ENCODE measurements around the gene CDKN2AIP. TPM values are rescaled to one million over a fixed set of nuclear protein-coding genes. Genes with fewer than 3 reads are reported as not detected.
"Not testable (repeated sequence)": the region's sequence is repeated elsewhere in the genome, so short reads cannot be mapped to it uniquely, and the experiment has no call there.

Gene CDKN2AIP
- total RNA-seq, 1 donor from 2014 or later = 23.8 TPM

- Mint-ChIP-seq H3K36me3 (ENCODE audit: low read depth) (peaks cover 10% of the 10 kb centered on the region), H3K27me3 (ENCODE audit: low read depth) (peaks cover 3% of the 10 kb centered on the region), H3K9me3 (peaks cover 9% of the 10 kb centered on the region), H3K4me3 (no peak overlapping the region), H3K4me1 (no peaks in the 10 kb centered on the region), H3K27ac (ENCODE audit: unreplicated experiment) (no peak overlapping the region)
- DNase-seq (ENCODE audit: low read depth, low spot score) = no peak
- TF ChIP-seq, protein P1, sequence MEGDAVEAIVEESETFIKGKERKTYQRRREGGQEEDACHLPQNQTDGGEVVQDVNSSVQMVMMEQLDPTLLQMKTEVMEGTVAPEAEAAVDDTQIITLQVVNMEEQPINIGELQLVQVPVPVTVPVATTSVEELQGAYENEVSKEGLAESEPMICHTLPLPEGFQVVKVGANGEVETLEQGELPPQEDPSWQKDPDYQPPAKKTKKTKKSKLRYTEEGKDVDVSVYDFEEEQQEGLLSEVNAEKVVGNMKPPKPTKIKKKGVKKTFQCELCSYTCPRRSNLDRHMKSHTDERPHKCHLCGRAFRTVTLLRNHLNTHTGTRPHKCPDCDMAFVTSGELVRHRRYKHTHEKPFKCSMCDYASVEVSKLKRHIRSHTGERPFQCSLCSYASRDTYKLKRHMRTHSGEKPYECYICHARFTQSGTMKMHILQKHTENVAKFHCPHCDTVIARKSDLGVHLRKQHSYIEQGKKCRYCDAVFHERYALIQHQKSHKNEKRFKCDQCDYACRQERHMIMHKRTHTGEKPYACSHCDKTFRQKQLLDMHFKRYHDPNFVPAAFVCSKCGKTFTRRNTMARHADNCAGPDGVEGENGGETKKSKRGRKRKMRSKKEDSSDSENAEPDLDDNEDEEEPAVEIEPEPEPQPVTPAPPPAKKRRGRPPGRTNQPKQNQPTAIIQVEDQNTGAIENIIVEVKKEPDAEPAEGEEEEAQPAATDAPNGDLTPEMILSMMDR (conservative IDR thresholded peaks at IDR 0.05) = no peak
Measured at GRCh38 chr4:183478123-183478522, 33.7 kb downstream of the CDKN2AIP start.

DNA sequence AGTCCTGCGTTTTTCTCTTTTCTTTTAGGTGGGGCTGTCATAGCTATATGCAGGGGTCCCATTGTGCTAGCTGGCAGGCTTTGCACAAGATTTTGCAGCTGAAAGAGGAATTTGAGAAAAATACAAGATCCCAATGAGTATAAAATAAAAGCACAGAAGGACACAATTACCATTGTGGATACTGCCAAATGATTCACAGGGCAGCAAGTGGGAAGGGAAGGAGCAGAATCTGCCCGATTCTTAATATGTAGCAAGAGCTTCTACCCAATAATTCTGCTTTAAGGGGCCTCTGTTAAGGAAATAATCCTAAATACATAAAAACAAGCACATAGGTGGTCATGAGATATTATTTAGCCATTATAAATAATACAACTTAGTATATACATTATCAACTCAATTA is 34.5 kb downstream of the CDKN2AIP start:
- no peak for DNase-seq (ENCODE audit: low read depth, low spot score)
- TF ChIP-seq, protein P1 (conservative IDR thresholded peaks at IDR 0.05) = no peak
- peaks cover 9% of the 10 kb centered on the region for H3K9me3 Mint-ChIP-seq
- no peak overlapping the region for H3K27ac Mint-ChIP-seq (ENCODE audit: unreplicated experiment)
- peaks cover 10% of the 10 kb centered on the region for H3K36me3 Mint-ChIP-seq (ENCODE audit: low read depth)
- peaks cover 3% of the 10 kb centered on the region for H3K27me3 Mint-ChIP-seq (ENCODE audit: low read depth)
- no peak overlapping the region for H3K4me3 Mint-ChIP-seq
- no peaks in the 10 kb centered on the region for H3K4me1 Mint-ChIP-seq

- not testable (repeated sequence) for H3K4me1 Mint-ChIP-seq; H3K27me3 Mint-ChIP-seq (ENCODE audit: low read depth); H3K4me3 Mint-ChIP-seq; H3K27ac Mint-ChIP-seq (ENCODE audit: unreplicated experiment); H3K9me3 Mint-ChIP-seq; DNase-seq (ENCODE audit: low read depth, low spot score)
- H3K36me3 Mint-ChIP-seq (ENCODE audit: low read depth) = peaks cover 12% of the 10 kb centered on the region
Measured at GRCh38 chr4:183482515-183483095, 38.2 kb downstream of the CDKN2AIP start.

DNA sequence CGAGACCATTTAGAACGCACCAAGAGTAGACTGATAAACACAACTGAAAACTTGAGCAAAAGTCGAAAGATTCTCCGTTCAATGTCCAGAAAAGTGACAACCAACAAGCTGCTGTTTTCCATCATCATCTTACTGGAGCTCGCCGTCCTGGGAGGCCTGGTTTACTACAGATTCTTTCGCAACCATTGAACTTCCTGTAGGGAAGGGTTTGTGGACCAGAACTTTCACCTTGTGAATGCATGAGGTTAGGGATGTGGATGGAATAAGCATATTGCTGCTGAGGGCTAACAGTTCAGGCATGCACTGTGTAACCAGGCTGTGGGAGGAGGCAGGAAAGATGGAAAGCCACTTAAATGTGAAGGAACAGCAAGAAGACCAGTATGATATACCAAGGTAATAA is 39.6 kb downstream of the CDKN2AIP start:
- Mint-ChIP-seq H3K4me1 (no peaks in the 10 kb centered on the region), H3K36me3 (ENCODE audit: low read depth) (peaks cover 12% of the 10 kb centered on the region), H3K27ac (ENCODE audit: unreplicated experiment) (no peak overlapping the region), H3K9me3 (peaks cover 9% of the 10 kb centered on the region), H3K27me3 (ENCODE audit: low read depth) (no peaks in the 10 kb centered on the region), H3K4me3 (no peak overlapping the region)
- TF ChIP-seq, protein P1 (conservative IDR thresholded peaks at IDR 0.05) = no peak
- no peak for DNase-seq (ENCODE audit: low read depth, low spot score)

DNA sequence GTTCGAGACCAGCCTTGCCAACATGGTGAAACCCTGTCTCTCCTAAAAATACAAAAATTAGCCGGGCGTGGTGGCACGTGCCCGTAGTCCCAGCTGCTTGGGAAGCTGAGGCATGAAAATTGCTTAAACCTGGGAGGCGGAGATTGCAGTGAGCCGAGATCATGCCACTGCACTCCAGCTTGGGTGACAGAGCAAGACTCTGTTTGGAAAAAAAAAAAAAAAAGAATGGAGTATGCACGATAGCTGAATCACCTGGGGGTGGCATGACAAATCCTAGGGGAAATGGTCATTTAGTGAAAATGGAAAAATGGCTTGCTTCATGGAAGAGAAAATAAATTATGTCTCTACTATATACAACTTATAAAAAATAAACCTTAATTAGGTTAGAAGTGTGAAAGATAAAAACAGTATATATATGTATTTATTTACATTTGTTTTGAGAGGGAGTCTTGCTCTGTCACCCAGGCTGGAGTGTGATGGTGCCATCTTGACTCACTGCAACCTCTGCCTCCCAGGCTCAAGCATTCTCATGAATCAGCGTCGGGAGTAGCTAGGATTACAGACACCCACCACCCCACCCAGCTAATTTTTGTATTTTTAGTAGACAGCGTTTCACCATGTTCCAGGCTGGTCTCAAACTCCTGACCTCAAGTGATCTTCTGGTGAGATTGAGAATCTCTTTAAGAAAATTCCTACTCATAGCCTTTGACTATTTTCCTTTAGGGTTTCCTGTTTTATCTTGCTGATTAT is 41.1 kb downstream of the CDKN2AIP start:
- Mint-ChIP-seq H3K27me3 (ENCODE audit: low read depth) (no peaks in the 10 kb centered on the region), H3K4me3 (no peak overlapping the region), H3K27ac (ENCODE audit: unreplicated experiment) (no peak overlapping the region), H3K36me3 (ENCODE audit: low read depth) (peaks cover 16% of the 10 kb centered on the region), H3K9me3 (peaks cover 9% of the 10 kb centered on the region), H3K4me1 (no peaks in the 10 kb centered on the region)
- TF ChIP-seq, protein P1 (conservative IDR thresholded peaks at IDR 0.05) = no peak
- DNase-seq (ENCODE audit: low read depth, low spot score) = no peak

DNA sequence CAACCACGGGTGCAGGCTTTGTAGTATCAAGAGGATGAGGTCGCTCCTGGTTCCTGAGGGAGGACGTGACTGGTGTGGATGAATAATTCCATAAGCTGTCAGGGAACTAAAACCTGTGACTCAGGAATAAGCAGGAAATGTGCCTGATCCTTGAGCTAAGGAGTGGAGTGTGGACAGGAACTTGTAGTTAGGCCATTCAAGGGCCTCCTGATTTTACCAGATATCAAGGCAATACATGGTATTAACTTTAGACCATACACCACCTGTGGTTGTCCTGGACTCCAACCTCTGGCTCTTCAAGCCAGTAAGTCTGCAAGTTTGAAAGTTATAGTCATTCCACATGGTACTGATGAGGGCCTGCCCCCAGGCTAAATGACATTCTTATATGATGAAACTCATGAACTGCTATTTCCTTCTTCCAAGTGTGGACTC is 48.4 kb downstream of the CDKN2AIP start:
- Mint-ChIP-seq H3K4me3 (no peak overlapping the region), H3K4me1 (peaks cover 9% of the 10 kb centered on the region), H3K27me3 (ENCODE audit: low read depth) (no peaks in the 10 kb centered on the region), H3K27ac (ENCODE audit: unreplicated experiment) (no peak overlapping the region), H3K9me3 (no peaks in the 10 kb centered on the region), H3K36me3 (ENCODE audit: low read depth) (peaks cover 29% of the 10 kb centered on the region)
- TF ChIP-seq, protein P1 (conservative IDR thresholded peaks at IDR 0.05) = no peak
- DNase-seq (ENCODE audit: low read depth, low spot score) = no peak

Measured in neural crest cell (in vitro differentiated cells).